NCI-H2196 (cell line): ENCODE data around the gene TMCC1.
"Not testable (repeated sequence)": the region's sequence is repeated elsewhere in the genome, so short reads cannot be mapped to it uniquely, and the experiment has no call there.

ENCODE experiments used
- DNase-seq: peaks from one replicate; lab custom pipeline; 2025; ENCODE audit not compliant: unreplicated experiment; lab: John Stamatoyannopoulos, UW

The TMCC1 gene

DNA sequence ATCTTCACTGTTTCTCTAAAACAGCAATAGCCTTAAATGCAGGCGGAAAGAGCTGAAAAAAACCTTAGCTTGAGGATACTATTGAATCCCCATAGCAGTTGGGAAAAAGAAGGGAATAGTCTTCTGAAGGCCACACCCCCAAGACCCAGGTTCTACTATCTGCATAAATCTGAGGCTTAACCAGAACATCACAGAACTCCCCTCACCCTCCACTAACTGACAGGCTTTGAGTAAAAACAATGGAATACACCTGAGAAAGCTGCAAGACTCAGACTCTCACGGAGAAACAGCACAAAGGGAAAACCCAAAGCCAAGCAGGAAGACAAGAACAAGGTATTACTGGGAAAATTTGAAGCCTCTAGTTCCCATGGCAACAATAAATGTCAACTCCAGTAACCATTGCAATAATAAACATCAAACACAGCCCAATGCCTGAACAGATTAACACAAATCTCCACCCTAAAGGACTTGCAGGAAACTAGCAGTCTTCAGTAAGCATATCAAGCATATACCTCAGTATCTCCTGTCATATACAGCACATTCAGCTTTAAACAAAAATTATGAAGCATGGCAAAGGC, 56.4 kb downstream of the TMCC1 start:
- DNase-seq = peak; percentile 11

DNA sequence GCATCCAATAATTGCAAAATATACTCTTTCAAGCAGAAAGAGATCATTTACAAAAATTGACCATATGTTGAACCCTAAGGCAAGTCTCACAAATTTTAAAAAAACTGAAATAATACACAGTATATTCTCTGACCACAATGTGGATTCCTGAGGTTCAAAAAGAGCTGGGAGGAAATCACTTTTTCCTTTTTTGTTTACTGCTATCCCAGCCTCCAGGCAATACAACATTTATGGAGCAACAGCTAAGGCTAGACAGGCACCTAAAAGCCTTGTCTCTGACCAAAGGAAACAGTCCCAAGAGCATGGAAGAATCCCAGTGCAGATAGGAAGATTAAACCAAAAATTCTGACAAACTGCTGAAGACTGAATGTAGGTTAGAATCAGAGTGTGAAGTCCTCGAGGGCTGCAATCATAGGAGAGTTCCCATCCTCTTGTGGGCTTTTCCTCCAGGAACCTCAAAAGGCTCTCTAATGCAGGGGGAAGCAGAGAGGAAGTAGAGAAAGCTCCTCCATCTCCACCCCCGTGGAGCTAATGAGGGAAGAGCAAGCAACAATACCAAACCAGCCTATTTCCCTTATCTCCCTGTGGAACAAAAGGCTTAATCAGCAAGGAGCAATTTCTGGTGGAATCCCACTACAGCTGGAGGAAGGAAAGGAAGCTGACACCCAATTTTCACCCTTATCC, 57.0 kb downstream of the TMCC1 start:
- no peak for DNase-seq

- no peak for DNase-seq
Observed at GRCh38 chr3:129835198-129835597, 58.3 kb downstream of the TMCC1 start.

DNA sequence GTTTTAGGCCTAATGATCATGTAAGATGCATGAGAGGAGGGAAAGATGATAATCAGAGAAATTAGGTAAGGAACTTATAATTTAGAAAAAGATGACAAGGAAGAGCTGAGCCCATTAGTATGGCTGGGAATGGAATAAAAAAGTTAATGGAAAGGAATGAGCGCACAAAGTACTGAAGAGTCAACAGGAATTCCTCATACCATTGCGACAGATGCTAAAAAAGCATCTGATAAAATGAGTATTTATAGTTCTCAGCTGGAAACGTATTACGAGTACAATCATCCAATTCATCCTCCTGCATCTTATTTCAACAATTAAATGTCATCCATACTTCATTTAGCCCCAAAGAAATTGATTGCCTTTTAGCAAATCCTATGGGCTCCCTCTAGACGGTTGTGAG, 58.9 kb downstream of the TMCC1 start:
- DNase-seq = no peak

GRCh38 chr3:129831942-129832341, 61.6 kb downstream of the TMCC1 start:
- not testable (repeated sequence) for DNase-seq

DNA sequence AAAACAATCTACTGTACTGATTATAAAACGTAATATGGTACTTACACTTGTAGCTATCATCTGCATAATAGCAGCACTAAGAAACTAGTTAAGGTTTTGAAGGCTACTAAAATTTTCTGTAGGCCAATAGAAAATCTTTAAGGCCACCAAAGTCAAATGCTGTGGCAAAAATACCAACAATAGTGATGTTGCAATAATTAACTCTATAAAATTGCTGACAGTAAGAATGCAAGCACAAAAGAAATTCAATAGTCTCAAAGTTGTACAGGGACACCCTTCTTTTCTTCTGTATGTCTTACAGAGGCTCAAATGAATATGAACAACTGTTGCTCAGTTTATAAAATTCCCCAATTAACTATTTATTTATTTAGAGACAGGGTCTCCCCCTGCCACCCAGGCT, 62.0 kb downstream of the TMCC1 start:
- no peak for DNase-seq

DNA sequence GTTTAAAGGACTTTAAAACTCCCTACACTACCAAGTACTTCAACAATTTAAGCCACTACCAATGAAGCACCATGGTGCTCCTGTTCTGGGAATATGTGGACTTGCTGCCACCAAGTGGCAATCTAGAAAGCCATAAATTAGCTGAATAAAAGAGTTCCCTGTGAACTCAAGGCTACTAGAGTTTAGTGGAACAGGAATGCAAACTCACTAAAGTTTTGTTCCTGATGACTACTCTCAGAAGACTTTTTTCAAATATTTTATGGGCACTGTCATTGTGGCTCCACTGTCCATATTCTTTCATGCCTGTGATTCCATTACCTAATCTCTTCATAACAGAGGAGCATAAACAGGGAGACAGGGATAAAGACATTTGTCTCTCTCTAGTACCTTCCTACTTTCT, 63.9 kb downstream of the TMCC1 start:
- DNase-seq = peak; percentile 75

GRCh38 chr3:129827765-129828164, 65.7 kb downstream of the TMCC1 start:
- no peak for DNase-seq

DNA sequence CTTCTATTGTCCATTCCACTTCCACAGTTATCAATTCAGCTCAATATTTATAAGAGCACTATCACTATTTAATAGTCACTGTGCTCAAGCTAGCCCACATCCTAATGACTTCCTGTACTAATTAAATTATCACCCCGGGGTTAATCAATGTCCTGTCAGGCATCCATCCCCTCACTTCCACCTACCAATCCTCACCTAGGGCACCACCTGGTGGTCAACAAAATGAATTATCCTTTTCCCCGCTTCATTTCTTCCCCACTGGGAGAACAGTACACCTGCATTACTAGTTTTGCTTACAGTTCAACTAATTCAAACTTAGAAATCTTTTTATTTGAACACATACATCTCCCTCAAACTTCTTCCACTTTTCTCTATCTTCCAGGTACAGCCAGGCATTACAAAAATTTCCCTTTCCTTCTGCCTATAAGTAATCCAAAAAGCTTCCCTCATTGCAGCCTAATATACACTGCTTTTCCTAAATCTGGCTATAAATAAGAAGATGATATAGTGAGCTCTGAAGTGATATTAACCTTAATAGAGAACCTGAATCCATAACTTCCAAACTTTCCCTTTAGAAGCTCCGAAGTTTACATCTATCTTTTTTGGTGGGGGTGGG, 68.5 kb downstream of the TMCC1 start:
- DNase-seq = peak; percentile 78

- DNase-seq = no peak
Observed at GRCh38 chr3:129822679-129823078, 70.8 kb downstream of the TMCC1 start.

DNA sequence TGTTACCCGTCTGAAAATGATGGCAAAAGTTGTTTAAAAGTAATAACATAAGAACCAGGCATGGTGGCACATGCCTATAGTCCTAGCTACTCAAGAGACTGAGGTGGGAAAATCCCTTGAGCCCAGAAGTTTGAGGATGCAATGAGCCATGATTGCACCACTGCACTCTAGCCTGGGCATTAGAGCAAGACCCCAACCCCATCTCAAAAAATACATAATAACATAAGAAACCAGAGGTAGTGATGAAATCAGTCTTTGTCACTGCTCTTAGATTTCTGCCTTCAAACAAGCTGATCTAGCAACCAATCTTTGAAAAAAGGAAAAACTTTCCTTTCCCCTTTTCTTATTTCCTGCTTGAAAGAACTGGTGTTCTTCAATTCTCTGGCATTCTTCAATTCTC, 71.3 kb downstream of the TMCC1 start:
- DNase-seq = no peak

GRCh38 chr3:129820587-129820986, 72.9 kb downstream of the TMCC1 start:
- no peak for DNase-seq

GRCh38 chr3:129812589-129812988, 80.9 kb downstream of the TMCC1 start:
- no peak for DNase-seq

- no peak for DNase-seq
Observed at GRCh38 chr3:129809297-129809696, 84.2 kb downstream of the TMCC1 start.

GRCh38 chr3:129796146-129796545, 97.4 kb downstream of the TMCC1 start:
- no peak for DNase-seq

GRCh38 chr3:129795186-129796010, 98.1 kb downstream of the TMCC1 start:
- DNase-seq = no peak

- DNase-seq = peak; percentile 79
Observed at GRCh38 chr3:129794311-129795185, 99.0 kb downstream of the TMCC1 start.

GRCh38 chr3:129793942-129794310, 99.6 kb downstream of the TMCC1 start:
- no peak for DNase-seq

GRCh38 chr3:129793319-129793718, 100.2 kb downstream of the TMCC1 start:
- no peak for DNase-seq

GRCh38 chr3:129783470-129783869, 110.0 kb downstream of the TMCC1 start:
- DNase-seq = no peak

DNA sequence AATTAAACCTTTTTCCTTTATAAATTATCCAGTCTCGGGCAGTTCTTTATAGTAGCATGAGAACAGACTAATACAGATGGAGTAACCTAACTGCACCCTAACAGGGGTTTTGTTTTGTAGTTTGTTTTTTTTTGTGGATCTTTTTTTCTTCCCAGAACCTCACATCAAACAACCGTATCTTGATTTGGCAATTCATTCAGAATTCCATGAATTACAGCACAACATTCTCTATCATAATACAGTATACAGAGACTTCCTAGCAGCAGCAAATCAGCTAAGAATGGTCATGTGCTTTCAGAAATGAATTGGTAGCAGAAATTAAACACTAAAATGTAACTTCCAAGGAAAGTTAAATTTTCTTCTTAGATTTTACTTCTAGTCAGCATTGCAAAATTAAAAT, 114.6 kb downstream of the TMCC1 start:
- no peak for DNase-seq
